Measurements from ENCODE around the gene RIBC1. TPM values are rescaled to one million over a fixed set of nuclear protein-coding genes. Genes with fewer than 3 reads are reported as not detected.

The RIBC1 gene
- total and polyA plus RNA-seq, 9 of the 15 experiments (the other 6 are each of a cell fraction or from before 2014, with no cell fraction given), result 0.07 to 0.51 (median 0.44) TPM

DNA sequence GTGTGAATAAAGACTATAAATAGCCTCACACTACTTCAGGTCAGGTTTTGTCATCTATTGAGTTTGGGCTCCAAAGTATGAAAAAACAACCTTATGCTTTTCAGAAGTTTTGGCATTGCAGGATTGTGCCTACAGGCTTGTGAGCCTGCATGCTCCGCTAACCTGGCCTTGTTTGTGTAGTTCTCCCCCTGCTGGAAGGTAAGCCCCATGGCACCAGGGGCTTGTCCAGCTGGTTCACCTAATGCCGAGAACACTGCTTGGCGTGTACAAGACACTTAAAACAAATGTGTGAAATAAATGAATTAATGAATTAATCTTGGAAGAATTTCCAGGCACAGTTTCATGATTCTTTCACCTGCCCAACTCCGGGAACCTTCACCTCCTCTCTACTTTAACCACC is 13.3 kb downstream of the RIBC1 start:
- 2% methylated on average over 4 of the region's 4 CpGs for WGBS (ENCODE audit: insufficient coverage, low coverage, missing lambda C conversion rate)
- intact Hi-C loops (cut with micrococcal nuclease), result loop anchor here (1.0 kb wide), 1 partner anchor 119 kb away; no protein-coding TSS in a partner anchor
- no peak for TF ChIP-seq ZNF324 (CRISPR knock-in tag; IDR thresholded peaks at IDR 0.05)
- TF ChIP-seq, protein P1, sequence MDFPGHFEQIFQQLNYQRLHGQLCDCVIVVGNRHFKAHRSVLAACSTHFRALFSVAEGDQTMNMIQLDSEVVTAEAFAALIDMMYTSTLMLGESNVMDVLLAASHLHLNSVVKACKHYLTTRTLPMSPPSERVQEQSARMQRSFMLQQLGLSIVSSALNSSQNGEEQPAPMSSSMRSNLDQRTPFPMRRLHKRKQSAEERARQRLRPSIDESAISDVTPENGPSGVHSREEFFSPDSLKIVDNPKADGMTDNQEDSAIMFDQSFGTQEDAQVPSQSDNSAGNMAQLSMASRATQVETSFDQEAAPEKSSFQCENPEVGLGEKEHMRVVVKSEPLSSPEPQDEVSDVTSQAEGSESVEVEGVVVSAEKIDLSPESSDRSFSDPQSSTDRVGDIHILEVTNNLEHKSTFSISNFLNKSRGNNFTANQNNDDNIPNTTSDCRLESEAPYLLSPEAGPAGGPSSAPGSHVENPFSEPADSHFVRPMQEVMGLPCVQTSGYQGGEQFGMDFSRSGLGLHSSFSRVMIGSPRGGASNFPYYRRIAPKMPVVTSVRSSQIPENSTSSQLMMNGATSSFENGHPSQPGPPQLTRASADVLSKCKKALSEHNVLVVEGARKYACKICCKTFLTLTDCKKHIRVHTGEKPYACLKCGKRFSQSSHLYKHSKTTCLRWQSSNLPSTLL (IDR thresholded peaks at IDR 0.05), result no peak
- TF ChIP-seq, protein P2, sequence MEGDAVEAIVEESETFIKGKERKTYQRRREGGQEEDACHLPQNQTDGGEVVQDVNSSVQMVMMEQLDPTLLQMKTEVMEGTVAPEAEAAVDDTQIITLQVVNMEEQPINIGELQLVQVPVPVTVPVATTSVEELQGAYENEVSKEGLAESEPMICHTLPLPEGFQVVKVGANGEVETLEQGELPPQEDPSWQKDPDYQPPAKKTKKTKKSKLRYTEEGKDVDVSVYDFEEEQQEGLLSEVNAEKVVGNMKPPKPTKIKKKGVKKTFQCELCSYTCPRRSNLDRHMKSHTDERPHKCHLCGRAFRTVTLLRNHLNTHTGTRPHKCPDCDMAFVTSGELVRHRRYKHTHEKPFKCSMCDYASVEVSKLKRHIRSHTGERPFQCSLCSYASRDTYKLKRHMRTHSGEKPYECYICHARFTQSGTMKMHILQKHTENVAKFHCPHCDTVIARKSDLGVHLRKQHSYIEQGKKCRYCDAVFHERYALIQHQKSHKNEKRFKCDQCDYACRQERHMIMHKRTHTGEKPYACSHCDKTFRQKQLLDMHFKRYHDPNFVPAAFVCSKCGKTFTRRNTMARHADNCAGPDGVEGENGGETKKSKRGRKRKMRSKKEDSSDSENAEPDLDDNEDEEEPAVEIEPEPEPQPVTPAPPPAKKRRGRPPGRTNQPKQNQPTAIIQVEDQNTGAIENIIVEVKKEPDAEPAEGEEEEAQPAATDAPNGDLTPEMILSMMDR (IDR thresholded peaks at IDR 0.05 in 2 of 3, conservative IDR thresholded peaks at IDR 0.05 in 1 of 3; ENCODE audit: insufficient read depth in 2 of 3, low read depth in 1 of 3, low read length in 3 of 3), result peak; percentile 78 to 81 (median 81)
- no peak for TF ChIP-seq ZNF354B (CRISPR knock-in tag; IDR thresholded peaks at IDR 0.05)
- peak; percentile 54 for TF ChIP-seq SMC3 (conservative IDR thresholded peaks at IDR 0.05; ENCODE audit: insufficient read depth, low read depth, low read length)
- TF ChIP-seq TGIF2 (CRISPR knock-in tag; IDR thresholded peaks at IDR 0.05), result no peak
- TF ChIP-seq, protein P3, sequence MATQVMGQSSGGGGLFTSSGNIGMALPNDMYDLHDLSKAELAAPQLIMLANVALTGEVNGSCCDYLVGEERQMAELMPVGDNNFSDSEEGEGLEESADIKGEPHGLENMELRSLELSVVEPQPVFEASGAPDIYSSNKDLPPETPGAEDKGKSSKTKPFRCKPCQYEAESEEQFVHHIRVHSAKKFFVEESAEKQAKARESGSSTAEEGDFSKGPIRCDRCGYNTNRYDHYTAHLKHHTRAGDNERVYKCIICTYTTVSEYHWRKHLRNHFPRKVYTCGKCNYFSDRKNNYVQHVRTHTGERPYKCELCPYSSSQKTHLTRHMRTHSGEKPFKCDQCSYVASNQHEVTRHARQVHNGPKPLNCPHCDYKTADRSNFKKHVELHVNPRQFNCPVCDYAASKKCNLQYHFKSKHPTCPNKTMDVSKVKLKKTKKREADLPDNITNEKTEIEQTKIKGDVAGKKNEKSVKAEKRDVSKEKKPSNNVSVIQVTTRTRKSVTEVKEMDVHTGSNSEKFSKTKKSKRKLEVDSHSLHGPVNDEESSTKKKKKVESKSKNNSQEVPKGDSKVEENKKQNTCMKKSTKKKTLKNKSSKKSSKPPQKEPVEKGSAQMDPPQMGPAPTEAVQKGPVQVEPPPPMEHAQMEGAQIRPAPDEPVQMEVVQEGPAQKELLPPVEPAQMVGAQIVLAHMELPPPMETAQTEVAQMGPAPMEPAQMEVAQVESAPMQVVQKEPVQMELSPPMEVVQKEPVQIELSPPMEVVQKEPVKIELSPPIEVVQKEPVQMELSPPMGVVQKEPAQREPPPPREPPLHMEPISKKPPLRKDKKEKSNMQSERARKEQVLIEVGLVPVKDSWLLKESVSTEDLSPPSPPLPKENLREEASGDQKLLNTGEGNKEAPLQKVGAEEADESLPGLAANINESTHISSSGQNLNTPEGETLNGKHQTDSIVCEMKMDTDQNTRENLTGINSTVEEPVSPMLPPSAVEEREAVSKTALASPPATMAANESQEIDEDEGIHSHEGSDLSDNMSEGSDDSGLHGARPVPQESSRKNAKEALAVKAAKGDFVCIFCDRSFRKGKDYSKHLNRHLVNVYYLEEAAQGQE (IDR thresholded peaks at IDR 0.05; ENCODE audit: borderline replicate concordance), result peak; percentile 50; the same call in 1 of the 2 replicates
- TF ChIP-seq, protein P3 (CRISPR knock-in tag; IDR thresholded peaks at IDR 0.05; ENCODE audit: low read depth), result no peak

More for the DNA sequence above, 13.3 kb downstream of the RIBC1 start:
- Histone ChIP-seq H3K9me1 (ENCODE audit: control insufficient read depth, insufficient read depth, low read length) (no peaks in the 10 kb centered on the region), H3K9ac (ENCODE audit: insufficient read depth in 1 of 2, low read depth in 2 of 2, low read length in 2 of 2) (no peak overlapping the region), H3K4me1 (replicated peaks in 1 of 2; ENCODE audit: control insufficient read depth in 2 of 2, insufficient read depth in 2 of 2, low read length in 2 of 2) (peaks cover 11 to 16% of the 10 kb centered on the region in 2 experiments; a peak in 3 of 5 replicates), H3K9me3 (replicated peaks; ENCODE audit: control insufficient read depth, insufficient read depth, low read depth, low read length) (no peaks in the 10 kb centered on the region), H3K79me2 (ENCODE audit: control insufficient read depth, insufficient read depth, low read length) (peaks cover 11% of the 10 kb centered on the region), H3K4me2 (ENCODE audit: insufficient read depth, low read length) (no peak overlapping the region), H4K20me1 (replicated peaks; ENCODE audit: control insufficient read depth, insufficient read depth, low read length) (no peaks in the 10 kb centered on the region), H3K27ac (ENCODE audit: extremely low read depth, low read depth, low read length) (no peak overlapping the region), H3K27me3 (ENCODE audit: control insufficient read depth in 2 of 2, insufficient read depth in 2 of 2, low read length in 2 of 2) (no peaks in the 10 kb centered on the region; a peak in 2 of 5 replicates), H3K36me3 (ENCODE audit: control insufficient read depth, insufficient read depth, low read length) (peaks cover 15% of the 10 kb centered on the region; the same call in 1 of the 3 replicates), H3K4me3 (no peak overlapping the region), H2AFZ (ENCODE audit: low read depth, low read length) (peak overlapping the region; percentile 27; the same call in 1 of the 2 replicates)
- in situ Hi-C loops (cut with MboI), result no loop called here
- ATAC-seq (peak; percentile 85), DNase-seq (ENCODE audit: extremely low read depth in 1 of 4, low spot score in 3 of 4) (peak; percentile 69 to 80 (median 74)), FAIRE-seq (peak; percentile 98)
- no TSS peak for BruUV-seq (replicated peaks)
- ChIA-PET POLR2A (interaction anchor here (0.5 to 3.2 kb wide), 5 partner anchors 11 to 155 kb away, joined by 3 to 17 read pairs (median 3); partner anchors contain the start of genes RIBC1 and SMC1A), CTCF (ENCODE audit: low intra/inter-chr PET ratio) (interaction anchor here (1.5 to 1.8 kb wide), 2 partner anchors 119 to 123 kb away, joined by 8 to 10 read pairs; no protein-coding TSS in a partner anchor)
